K562 (cell line): Measurements from ENCODE around the gene PTPN7. TPM values are rescaled to one million over a fixed set of nuclear protein-coding genes. Genes with fewer than 3 reads are reported as not detected.
A peak's percentile ranks its signal among the peaks of the same experiment; 100 is the strongest.

Experiments used
- C11orf30 ChIP-seq: fragments of 450-650 bp; IDR thresholded peaks from 2 replicates; pipeline ENCODE4 v1.6.1; 2016; ENCODE audit warnings: low read depth, mild to moderate bottlenecking
- CC2D1A ChIP-seq: fragments of 450-650 bp; IDR thresholded peaks from 2 replicates; pipeline ENCODE4 v1.6.1; 2017; ENCODE audit warnings: mild to moderate bottlenecking
- ESRRA ChIP-seq: fragments of 450-650 bp; IDR thresholded peaks from 2 replicates; pipeline ENCODE4 v1.6.1; 2014; ENCODE audit warnings: low read depth, mild to moderate bottlenecking, moderate library complexity, borderline replicate concordance
- NCOR1 ChIP-seq: fragments of 450-650 bp; IDR thresholded peaks from 2 replicates; pipeline ENCODE4 v1.6.1; 2016; ENCODE audit warnings: mild to moderate bottlenecking, moderate library complexity
- NR2C2 ChIP-seq, 2 experiments: fragments of 200-800 bp in 1 of 2; sonication (Bioruptor generic) in 1 of 2; sonication (generic) in 1 of 2; formaldehyde crosslinking in 1 of 2; IDR thresholded peaks; 2 replicates each; pipeline versions ENCODE4 v1.6.1 to v1.8.0; 2016 to 2022; ENCODE audit warnings: mild to moderate bottlenecking in 1 of 2, missing compliant biosample characterization in 1 of 2, missing genetic modification characterization in 1 of 2, missing genetic modification reagents in 1 of 2
- POLR2AphosphoS5 ChIP-seq: IDR thresholded peaks from 2 replicates; pipeline ENCODE4 v1.6.1; 2011; ENCODE audit warnings: mild to moderate bottlenecking, low read depth, low read length, moderate library complexity; ENCODE audit not compliant: control insufficient read depth, insufficient read depth
- PTBP1 ChIP-seq: fragments of 200-400 bp; formaldehyde crosslinking; IDR thresholded peaks from 2 replicates; pipeline ENCODE4 v1.6.1; 2017; ENCODE audit warnings: low read depth, low read length
- REST ChIP-seq, 2 experiments: fragments of 450-650 bp; formaldehyde crosslinking in 1 of 2; IDR thresholded peaks; 2 replicates each; pipeline versions ENCODE4 v1.4.0 to v1.6.1; 2014 to 2020; ENCODE audit warnings: mild to moderate bottlenecking in 2 of 2, borderline replicate concordance in 1 of 2, low read depth in 1 of 2
- RNF2 ChIP-seq: sonication (generic); IDR thresholded peaks from 2 replicates; pipeline ENCODE4 v1.6.1; 2016
- SMAD1 ChIP-seq: fragments of 150-350 bp; IDR thresholded peaks from 2 replicates; pipeline ENCODE4 v1.6.1; 2014; ENCODE audit warnings: low read length, low read depth; ENCODE audit not compliant: partially characterized antibody
- ZNF140 ChIP-seq: fragments of 250-450 bp; sonication (Bioruptor Pico); IDR thresholded peaks from 2 replicates; pipeline ENCODE4 v1.8.0; 2021; ENCODE audit warnings: moderate library complexity, mild to moderate bottlenecking, inconsistent platforms
- polyA plus RNA-seq, 8 experiments: library from polyadenylated mRNA; depleted of rRNA in 4 of 8; stranded (reverse) in 5 of 8; unstranded in 3 of 8; fragments of >200 nt; fragmentation: Nextera tagmentation in 2 of 8; fragmentation: Illumina TruSeq in 1 of 8; extraction: Ambion mirVana in 2 of 8; extraction: Trizol in 1 of 8; gene quantifications; 2 replicates each; pipeline versions ENCODE4 v1.2.1 to v1.2.3, GENCODE V29; 2011 to 2014; ENCODE audit warnings: inconsistent platforms in 1 of 8, missing spikeins in 1 of 8
- total RNA-seq, 7 experiments: library from RNA; depleted of rRNA in 6 of 7; stranded (reverse); fragments of >200 nt in 6 of 7; fragmentation: Illumina TruSeq in 2 of 7; extraction: Trizol in 2 of 7; gene quantifications; 2 replicates each; pipeline versions ENCODE4 v1.2.1 to v1.2.3, GENCODE V29; 2011 to 2021; ENCODE audit warnings: low replicate concordance in 1 of 7
- TF ChIP-seq, protein P1 (sequence below): sonication (generic); formaldehyde crosslinking; IDR thresholded peaks from 2 replicates; pipeline ENCODE4 v1.8.0; 2022; ENCODE audit warnings: mild to moderate bottlenecking, missing genetic modification reagents
- TF ChIP-seq, protein P2 (sequence below): fragments of 450-650 bp; IDR thresholded peaks from 2 replicates; pipeline ENCODE4 v1.6.1; 2016; ENCODE audit warnings: borderline replicate concordance

The PTPN7 gene
- total and polyA plus RNA-seq, 9 of the 15 experiments (the other 6 are each of a cell fraction or from before 2014, with no cell fraction given) = 18.7 to 144 (median 120) TPM

- TF ChIP-seq REST (IDR thresholded peaks at IDR 0.05; ENCODE audit: borderline replicate concordance) (peak; percentile 44; the same call in 1 of the 2 replicates), REST (CRISPR knock-in tag; IDR thresholded peaks at IDR 0.05; ENCODE audit: low read depth) (no peak), RNF2 (0 out of 2 replicates have a peak, but pooled peaks have one; percentile 57), ZNF140 (CRISPR knock-in tag) (no peak), PTBP1 (no peak), C11orf30 (0 out of 2 replicates have a peak, but pooled peaks have one; percentile 5), POLR2AphosphoS5 (peak; percentile 90), ESRRA (peak; percentile 69), SMAD1 (peak; percentile 63), NR2C2 (CRISPR knock-in tag; IDR thresholded peaks at IDR 0.05) (peak; percentile 33; the same call in 1 of the 2 replicates), NR2C2 (tag; IDR thresholded peaks at IDR 0.05) (peak; percentile 72), NCOR1 (peak; percentile 90), CC2D1A (peak; percentile 62; the same call in 1 of the 2 replicates)
- TF ChIP-seq, protein P1, sequence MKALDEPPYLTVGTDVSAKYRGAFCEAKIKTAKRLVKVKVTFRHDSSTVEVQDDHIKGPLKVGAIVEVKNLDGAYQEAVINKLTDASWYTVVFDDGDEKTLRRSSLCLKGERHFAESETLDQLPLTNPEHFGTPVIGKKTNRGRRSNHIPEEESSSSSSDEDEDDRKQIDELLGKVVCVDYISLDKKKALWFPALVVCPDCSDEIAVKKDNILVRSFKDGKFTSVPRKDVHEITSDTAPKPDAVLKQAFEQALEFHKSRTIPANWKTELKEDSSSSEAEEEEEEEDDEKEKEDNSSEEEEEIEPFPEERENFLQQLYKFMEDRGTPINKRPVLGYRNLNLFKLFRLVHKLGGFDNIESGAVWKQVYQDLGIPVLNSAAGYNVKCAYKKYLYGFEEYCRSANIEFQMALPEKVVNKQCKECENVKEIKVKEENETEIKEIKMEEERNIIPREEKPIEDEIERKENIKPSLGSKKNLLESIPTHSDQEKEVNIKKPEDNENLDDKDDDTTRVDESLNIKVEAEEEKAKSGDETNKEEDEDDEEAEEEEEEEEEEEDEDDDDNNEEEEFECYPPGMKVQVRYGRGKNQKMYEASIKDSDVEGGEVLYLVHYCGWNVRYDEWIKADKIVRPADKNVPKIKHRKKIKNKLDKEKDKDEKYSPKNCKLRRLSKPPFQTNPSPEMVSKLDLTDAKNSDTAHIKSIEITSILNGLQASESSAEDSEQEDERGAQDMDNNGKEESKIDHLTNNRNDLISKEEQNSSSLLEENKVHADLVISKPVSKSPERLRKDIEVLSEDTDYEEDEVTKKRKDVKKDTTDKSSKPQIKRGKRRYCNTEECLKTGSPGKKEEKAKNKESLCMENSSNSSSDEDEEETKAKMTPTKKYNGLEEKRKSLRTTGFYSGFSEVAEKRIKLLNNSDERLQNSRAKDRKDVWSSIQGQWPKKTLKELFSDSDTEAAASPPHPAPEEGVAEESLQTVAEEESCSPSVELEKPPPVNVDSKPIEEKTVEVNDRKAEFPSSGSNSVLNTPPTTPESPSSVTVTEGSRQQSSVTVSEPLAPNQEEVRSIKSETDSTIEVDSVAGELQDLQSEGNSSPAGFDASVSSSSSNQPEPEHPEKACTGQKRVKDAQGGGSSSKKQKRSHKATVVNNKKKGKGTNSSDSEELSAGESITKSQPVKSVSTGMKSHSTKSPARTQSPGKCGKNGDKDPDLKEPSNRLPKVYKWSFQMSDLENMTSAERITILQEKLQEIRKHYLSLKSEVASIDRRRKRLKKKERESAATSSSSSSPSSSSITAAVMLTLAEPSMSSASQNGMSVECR = no peak
- TF ChIP-seq, protein P2, sequence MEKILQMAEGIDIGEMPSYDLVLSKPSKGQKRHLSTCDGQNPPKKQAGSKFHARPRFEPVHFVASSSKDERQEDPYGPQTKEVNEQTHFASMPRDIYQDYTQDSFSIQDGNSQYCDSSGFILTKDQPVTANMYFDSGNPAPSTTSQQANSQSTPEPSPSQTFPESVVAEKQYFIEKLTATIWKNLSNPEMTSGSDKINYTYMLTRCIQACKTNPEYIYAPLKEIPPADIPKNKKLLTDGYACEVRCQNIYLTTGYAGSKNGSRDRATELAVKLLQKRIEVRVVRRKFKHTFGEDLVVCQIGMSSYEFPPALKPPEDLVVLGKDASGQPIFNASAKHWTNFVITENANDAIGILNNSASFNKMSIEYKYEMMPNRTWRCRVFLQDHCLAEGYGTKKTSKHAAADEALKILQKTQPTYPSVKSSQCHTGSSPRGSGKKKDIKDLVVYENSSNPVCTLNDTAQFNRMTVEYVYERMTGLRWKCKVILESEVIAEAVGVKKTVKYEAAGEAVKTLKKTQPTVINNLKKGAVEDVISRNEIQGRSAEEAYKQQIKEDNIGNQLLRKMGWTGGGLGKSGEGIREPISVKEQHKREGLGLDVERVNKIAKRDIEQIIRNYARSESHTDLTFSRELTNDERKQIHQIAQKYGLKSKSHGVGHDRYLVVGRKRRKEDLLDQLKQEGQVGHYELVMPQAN = 0 out of 2 replicates have a peak, but pooled peaks have one; percentile 20
Observed at GRCh38 chr1:202117898-202118371, 42.5 kb downstream of the PTPN7 start (continued).
